ENCODE data around the gene TNNT3.
"Not testable (repeated sequence)": the region's sequence is repeated elsewhere in the genome, so short reads cannot be mapped to it uniquely, and the experiment has no call there.

Gene TNNT3

DNA sequence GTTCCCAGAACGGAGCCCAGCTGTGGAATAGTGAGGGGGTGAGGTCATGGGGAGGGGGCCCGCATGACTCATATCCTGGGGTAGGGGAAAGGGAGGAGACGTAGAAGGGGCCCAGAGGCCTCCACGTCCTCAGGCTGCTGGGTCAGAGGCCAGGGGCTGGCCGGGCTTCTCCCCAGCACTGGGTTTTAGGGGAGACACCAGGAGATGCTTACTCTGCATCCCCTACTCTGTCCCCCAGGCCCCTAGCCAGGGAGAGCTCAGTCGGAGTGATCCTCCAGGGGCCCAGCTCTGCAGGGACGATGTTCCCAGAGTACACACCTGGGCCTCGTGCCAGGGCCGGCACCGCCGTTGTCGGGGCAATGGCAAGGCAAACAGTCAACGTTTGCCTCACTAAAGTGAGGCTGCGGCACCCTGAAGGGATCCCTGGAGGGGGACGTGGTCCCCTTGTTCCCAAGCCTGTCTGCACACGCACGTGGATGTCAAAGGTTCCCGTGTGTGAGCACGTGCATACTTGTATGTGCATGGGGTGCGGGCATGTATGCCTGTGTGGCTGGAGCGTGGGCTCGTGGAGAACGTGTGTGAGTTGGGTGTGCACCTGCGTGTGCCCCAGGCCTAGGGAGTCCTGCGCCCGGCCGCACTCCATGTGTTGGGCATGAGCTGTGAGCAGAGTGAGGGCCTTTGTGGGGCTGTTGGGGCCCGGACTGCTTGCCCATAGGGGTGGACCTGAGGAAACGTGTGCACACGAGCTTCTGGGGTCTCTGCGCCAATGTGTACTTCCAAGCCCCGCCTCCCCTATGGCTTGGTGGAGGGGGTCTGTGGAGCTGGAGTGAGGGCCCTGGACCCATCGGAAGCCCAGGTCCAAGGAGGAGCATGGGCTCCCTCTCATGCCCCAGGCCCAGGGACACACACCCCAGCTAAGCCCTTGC, 42.0 kb upstream of the TNNT3 start:
- DNase-seq: no peak
- TF ChIP-seq POLR2A (IDR thresholded peaks at IDR 0.05; ENCODE audit: low read length) (no peak), GATA1 (IDR thresholded peaks at IDR 0.05; ENCODE audit: low read depth, low read length) (no peak)

DNA sequence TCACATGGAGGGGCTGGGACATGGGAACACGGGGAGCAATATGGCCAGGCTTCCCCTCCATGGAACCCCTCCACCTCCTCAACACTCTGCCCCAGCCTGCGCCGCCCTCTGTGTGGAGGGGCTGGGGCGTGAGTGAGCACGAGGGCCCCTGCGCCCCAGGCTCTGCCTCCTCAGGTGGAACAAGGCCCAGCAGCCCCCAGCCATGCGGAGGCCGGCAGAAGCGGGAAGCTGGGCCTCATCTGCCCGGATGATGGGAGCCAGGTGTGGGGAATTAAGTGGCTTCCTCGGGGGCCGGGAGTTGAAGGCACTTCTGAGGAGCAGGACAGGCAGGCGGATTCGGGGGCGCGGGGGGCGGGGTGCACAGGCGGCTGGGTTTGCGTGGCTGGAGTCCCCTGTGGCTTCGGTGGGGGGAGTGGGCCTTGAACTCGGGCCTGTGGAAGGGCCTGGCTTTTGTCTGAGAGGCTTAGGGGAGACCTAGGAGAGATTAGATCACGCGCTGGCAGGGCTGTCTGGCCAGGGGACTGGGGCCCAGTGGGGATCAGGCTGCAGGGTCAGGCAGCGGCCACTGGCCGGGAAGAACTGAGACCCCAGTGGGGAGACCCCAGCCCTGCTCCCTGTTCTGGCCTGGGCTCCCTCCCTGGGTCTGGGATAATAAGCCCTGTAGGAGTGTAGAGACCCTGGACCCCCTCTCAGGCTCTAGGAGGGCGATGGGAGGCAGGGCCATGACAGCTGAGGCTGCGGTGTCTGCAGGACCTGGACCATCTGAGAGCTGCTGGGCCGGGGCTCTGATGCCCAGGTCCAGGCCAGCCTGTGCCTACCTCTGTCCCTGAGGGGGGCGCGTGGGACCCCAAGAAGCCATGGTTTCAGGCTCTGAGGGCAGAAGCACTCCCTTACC, 41.1 kb upstream of the TNNT3 start:
- no peak for TF ChIP-seq POLR2A (IDR thresholded peaks at IDR 0.05; ENCODE audit: low read length)
- no peak for TF ChIP-seq GATA1 (IDR thresholded peaks at IDR 0.05; ENCODE audit: low read depth, low read length)
- no peak for DNase-seq

DNA sequence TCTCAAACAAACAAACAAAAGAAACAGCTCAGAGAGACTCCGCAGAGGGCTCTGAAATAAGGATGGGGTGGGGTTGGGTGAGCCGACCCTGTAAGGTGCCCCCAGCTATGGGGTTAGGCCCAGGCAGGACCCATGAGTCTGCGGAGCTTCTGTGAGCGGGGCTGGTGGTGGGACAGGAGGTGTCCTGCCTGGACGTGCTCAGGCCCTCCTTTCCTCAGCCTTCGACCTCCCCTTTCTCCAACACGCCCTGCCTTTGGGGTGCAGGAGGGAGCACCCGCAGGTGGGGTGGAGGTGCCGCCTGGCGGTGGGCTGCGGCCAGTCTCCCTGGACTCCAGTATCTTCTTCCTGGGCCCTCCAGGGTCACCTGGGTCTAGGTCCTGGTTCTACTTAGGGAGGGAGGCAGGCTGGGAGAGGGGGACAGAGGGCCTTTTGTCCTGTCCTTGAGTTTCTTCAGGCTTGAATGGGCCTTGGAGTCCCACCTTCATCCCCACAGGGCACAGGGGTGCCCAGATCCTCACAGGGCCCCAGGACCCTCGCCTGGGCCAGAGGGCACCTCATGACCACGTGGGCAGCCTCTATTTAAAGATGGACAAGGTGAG, 40.1 kb upstream of the TNNT3 start:
- no peak for DNase-seq
- no peak for TF ChIP-seq POLR2A (IDR thresholded peaks at IDR 0.05; ENCODE audit: low read length)
- TF ChIP-seq GATA1 (IDR thresholded peaks at IDR 0.05; ENCODE audit: low read depth, low read length): no peak

DNA sequence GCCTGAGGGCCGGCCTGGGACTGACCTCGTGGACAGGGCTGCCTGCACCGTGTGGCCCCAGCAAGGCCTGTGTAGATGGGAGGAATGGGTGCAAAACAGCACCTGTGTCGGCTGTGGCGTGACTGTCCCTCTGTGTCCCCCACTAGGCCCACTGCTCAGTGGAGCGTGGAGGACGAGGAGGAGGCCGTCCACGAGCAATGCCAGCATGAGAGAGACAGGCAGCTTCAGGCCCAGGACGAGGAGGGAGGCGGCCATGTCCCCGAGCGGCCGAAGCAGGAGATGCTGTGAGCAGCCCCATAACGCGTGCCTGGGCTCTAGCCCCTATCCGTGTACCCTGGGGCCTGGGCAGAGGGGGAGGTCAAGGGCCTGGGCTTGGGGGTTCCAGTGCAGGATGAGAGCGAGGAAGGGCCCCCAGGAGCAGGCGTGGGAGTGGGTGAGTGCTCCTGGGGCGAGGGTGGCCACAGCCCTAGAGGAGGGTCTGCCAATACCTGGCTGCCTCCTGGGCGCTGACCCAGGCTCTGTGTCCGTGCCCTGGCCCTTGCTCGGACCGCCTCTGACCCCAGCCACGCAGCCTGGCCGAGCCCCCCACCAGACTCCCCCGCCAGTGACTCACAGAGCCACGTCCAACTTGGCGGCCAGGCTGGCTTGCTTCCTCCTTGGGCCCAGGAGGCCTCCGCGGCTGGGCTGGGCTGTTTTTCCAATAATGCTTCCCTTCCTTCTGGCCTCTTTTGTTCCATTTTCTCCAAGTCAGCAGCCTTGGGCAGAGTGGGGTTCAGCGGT, 39.4 kb upstream of the TNNT3 start:
- DNase-seq: no peak
- TF ChIP-seq GATA1 (IDR thresholded peaks at IDR 0.05; ENCODE audit: low read depth, low read length) (no peak), POLR2A (IDR thresholded peaks at IDR 0.05; ENCODE audit: low read length) (no peak)

DNA sequence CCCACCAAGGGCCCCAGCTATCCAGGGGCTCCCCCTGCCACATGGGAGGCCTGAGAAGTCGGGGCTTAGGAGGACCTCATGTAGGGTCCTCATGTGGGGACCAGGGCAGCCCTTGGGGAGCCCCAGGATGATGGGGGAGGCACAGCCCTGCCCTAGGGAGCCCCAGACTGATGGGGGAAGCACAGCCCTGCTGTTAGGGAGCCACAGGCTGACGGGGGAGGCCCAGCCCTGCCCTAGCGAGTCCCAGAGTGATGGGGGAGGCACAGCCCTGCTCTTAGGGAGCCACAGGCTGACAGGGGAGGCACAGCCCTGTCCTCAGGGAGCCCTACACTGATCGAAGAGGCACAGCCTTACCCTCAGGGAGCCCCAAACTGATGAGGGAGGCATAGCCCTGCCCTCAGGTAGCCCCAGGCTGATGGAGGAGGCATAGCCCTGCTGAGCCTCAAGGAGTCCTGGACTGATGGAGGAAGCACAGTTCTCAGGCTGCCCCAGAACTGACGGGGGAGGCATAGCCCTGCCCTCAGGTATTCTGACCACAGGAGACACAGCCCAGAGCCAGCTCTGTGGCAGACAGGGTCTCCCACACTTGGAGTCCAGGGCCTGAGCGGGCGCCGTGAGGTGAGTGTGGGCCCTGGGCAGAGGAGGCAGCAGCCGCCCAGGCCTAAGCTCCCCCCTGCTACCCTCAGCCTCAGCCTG, 38.6 kb upstream of the TNNT3 start:
- DNase-seq: no peak
- no peak for TF ChIP-seq POLR2A (IDR thresholded peaks at IDR 0.05; ENCODE audit: low read length)

DNA sequence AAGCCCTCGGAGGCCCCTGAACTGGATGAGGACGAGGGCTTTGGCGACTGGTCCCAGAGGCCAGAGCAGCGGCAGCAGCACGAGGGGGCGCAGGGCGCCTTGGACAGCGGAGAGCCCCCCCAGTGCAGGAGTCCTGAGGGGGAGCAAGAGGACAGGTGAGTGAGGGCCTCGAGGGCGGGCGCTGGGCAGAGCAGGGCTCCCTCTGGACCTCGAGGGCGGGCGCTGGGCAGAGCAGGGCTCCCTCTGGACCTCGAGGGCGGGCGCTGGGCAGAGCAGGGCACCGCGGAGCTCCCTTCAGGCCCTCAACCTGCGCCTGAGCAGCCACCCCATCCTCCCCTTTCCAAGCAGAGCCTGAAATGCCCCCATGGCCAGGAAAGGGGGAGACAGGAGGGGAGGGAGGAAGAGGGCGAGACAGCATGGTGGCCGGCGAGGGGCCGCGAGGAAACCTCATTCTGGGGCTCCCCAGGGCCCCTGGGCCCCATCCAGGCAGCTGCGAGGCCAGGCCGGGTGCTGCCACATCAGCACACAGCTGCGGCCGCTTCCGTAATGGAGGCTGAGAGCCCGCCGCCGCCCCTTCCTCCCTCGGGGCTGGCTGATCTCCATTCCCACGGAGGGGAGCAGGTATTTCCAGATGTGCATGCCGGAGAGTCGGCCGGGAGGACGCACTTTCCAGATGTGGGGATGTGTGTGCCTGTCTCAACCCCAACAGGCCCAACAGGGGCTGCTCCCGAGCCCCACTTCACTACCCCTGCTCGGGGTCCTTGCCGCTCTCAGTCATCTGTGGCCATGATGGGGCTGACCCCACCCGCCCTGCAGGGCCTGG, 37.9 kb upstream of the TNNT3 start:
- TF ChIP-seq POLR2A (IDR thresholded peaks at IDR 0.05; ENCODE audit: low read length): no peak
- no peak for TF ChIP-seq GATA1 (IDR thresholded peaks at IDR 0.05; ENCODE audit: low read depth, low read length)
- no peak for DNase-seq

DNA sequence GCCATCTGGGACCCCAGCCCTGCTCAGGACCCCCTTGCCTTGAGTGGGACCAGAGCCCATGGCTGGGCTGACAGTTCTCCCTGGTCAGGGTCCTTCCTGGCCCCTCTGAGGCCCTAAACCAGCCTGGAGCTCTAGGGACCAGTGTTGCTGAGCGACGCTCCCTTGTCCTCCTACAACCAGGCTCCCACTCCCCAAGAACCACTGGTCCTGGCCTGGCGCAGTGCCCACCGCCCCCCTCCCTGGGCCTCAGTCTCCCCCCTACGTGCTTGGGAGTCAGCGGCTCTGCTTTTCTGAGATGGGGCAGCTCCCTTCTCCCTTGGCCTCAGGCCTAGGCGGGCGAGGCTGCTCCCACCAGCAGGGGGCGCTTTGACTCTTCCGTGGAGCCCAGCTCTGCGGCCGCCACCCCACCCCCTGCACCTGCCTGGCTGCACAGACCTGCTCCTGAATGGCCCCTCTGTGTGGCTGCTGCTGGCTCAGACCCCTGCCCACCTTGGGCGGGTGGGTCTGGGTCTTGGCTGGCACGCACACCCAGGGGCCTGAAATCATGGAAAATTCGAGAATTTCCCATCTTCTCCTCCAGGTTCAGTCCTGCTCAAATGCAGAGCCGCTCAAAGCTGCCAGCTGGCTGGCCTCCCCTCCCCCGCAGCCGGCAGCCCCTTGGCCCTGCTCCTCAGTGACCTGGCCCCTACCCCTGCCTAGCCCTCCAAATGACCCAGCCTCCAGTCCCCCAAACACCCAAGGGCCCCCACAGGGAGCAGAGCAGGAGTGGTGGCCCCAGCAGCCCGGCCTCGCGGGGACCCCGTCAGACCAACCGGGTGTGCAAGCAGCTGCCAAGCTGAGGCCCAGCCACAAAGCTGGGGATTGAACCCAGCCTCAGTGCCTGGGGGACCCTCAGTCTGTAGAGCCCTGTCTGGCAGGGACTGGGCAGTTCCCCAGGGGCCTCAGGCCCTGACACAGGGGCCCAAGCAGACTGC, 37.0 kb upstream of the TNNT3 start:
- TF ChIP-seq POLR2A (IDR thresholded peaks at IDR 0.05; ENCODE audit: low read length) (no peak), GATA1 (IDR thresholded peaks at IDR 0.05; ENCODE audit: low read depth, low read length) (no peak)
- peak; percentile 70 to 86 for DNase-seq

DNA sequence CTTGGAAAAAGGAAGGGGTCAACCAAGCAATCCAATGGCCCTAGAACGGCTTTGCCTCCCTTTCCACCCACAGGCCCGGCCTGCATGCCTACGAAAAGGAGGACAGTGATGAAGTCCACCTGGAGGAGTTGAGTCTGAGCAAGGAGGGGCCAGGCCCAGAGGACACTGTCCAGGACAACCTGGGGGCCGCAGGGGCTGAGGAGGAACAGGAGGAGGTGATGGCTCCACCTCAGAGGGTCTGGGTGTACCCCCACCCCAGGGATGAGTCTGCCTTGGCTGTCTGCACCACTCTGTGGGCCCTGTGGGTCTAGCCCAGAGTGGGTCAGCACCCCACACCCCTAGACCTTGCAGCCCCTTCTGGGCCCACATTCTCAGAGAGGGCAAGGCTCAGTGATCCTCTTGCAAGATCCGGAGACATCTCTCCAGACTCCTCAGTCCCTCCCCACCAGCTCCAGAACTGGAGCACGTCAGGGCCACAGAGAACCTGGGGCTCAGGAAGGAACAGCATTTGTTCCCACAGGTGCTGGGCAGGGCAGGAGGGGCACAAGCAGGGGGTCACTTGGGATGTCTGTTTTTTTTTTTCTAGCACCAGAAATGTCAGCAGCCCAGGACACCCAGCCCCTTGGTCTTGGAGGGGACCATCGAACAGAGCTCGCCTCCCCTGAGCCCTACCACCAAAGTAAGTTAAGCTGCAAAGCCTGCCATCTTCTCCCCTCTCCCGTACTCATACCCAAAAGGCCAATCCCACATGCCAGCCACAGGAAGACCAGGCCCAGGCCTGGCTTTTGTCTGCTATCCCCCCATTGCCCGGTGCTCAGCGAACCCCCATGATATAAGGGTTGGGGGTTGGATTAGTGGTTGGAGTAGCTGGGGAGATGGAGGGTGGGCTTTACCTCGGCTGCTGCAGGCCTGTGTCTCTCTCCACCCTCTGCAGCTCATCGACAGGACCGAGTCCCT, 35.9 kb upstream of the TNNT3 start:
- no peak for TF ChIP-seq GATA1 (IDR thresholded peaks at IDR 0.05; ENCODE audit: low read depth, low read length)
- no peak for TF ChIP-seq POLR2A (IDR thresholded peaks at IDR 0.05; ENCODE audit: low read length)
- DNase-seq: no peak

DNA sequence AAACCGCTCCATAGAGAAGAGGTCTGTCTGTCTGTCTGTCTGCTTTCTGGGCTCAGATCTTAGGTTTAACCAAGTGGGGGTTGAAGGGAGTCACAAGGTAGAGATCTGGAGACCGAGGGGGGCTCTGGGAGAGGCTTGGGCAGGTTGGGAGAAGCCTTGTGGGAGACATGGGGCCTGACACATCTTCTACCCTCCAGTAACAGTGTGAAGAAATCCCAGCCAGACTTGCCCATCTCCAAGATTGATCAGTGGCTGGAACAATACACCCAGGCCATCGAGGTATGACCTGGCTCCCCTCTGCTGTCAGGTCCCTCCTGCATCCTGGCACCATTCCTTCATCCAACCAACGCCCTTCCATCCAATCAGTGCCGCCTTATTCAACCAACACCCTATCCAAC, 35.2 kb upstream of the TNNT3 start:
- DNase-seq: no peak
- no peak for TF ChIP-seq POLR2A (IDR thresholded peaks at IDR 0.05; ENCODE audit: low read length)
- TF ChIP-seq GATA1 (IDR thresholded peaks at IDR 0.05; ENCODE audit: low read depth, low read length): no peak

DNA sequence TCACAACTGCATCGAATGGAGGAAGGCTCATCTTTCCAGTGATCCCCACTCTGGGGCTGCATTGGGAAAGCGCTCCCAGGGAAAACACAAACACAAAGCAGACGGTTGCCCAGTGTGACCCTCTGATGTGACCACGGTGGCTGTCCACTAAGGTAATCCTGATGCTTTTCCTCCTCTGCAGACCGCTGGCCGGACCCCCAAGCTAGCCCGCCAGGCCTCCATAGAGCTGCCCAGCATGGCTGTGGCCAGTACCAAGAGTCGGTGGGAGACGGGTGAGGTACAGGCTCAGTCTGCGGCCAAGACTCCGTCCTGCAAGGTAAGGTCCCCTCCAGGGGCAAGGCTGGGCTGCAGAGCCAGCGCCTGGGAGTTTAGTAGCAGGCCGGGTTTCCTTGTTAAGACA, 33.0 kb upstream of the TNNT3 start:
- not testable (repeated sequence) for DNase-seq
